CD4-positive, CD25-positive, alpha-beta regulatory T cell (primary cell): ENCODE measurements around the gene ALCAM. TPM values are rescaled to one million over a fixed set of nuclear protein-coding genes. Genes with fewer than 3 reads are reported as not detected.

Experiments
- ATAC-seq, 2 donors: fragments of 150-1000 bp; cut with Tn5 transposase; one replicate each; pipeline ENCODE4 v1.10.0; 2021; ENCODE audit warnings: low read depth in 2 of 2, moderate number of reproducible peaks in 2 of 2, moderate library complexity in 1 of 2
- DNase-seq, 3 donors: peaks; one replicate each; pipeline versions ENCODE4 v3.0.0 to v3.0.0-alpha.2; 2012 to 2022; ENCODE audit warnings: mixed read lengths in 1 of 3
- H3K27ac ChIP-seq: one replicate; pipeline ENCODE4 v1.7.0; 2013; ENCODE audit warnings: mild to moderate bottlenecking, low read length; ENCODE audit not compliant: insufficient read depth, poor library complexity, severe bottlenecking
- H3K27me3 ChIP-seq: one replicate; pipeline ENCODE4 v1.7.0; 2013; ENCODE audit warnings: low read length; ENCODE audit not compliant: control insufficient read depth, insufficient read depth
- H3K36me3 ChIP-seq: one replicate; pipeline ENCODE4 v1.7.0; 2013; ENCODE audit warnings: mild to moderate bottlenecking, low read length, moderate library complexity; ENCODE audit not compliant: control insufficient read depth, insufficient read depth
- H3K4me1 ChIP-seq: 2 replicates; pipeline ENCODE4 v1.7.0; 2013; ENCODE audit warnings: mild to moderate bottlenecking, low read length; ENCODE audit not compliant: insufficient read depth, control insufficient read depth, poor library complexity, severe bottlenecking
- H3K4me3 ChIP-seq: one replicate; pipeline ENCODE4 v1.7.0; 2013; ENCODE audit warnings: low read depth, mild to moderate bottlenecking, low read length, moderate library complexity
- H3K9me3 ChIP-seq, 2 experiments: 1 replicate in 1 of 2; 2 replicates in 1 of 2; pipeline ENCODE4 v1.7.0; 2013; ENCODE audit warnings: low read length in 2 of 2, mild to moderate bottlenecking in 1 of 2, moderate library complexity in 1 of 2; ENCODE audit not compliant: control insufficient read depth in 2 of 2
- H3K27ac Mint-ChIP-seq, 3 donors: one replicate each; pipeline ENCODE4 v1.8.0; 2020 to 2022; ENCODE audit warnings: mild to moderate bottlenecking in 3 of 3, mixed read lengths in 3 of 3, moderate library complexity in 2 of 3
- H3K27me3 Mint-ChIP-seq: one replicate; pipeline ENCODE4 v1.8.0; 2022; ENCODE audit warnings: mild to moderate bottlenecking, mixed read lengths
- H3K36me3 Mint-ChIP-seq: one replicate; pipeline ENCODE4 v1.8.0; 2020; ENCODE audit warnings: mixed read lengths
- H3K4me1 Mint-ChIP-seq, 4 donors: one replicate each; pipeline ENCODE4 v1.8.0; 2020 to 2022; ENCODE audit warnings: mixed read lengths in 4 of 4, mild to moderate bottlenecking in 1 of 4
- H3K4me3 Mint-ChIP-seq, 4 donors: one replicate each; pipeline ENCODE4 v1.8.0; 2020 to 2022; ENCODE audit warnings: mild to moderate bottlenecking in 4 of 4, mixed read lengths in 4 of 4, moderate library complexity in 3 of 4
- H3K9me3 Mint-ChIP-seq, 7 donors: one replicate each; pipeline ENCODE4 v1.8.0; 2020 to 2022; ENCODE audit warnings: mixed read lengths in 7 of 7, mild to moderate bottlenecking in 3 of 7, moderate library complexity in 2 of 7
- polyA plus RNA-seq, 4 donors: library from polyadenylated mRNA; unstranded; fragments of 300-500 nt; fragmentation: Illumina TruSeq; gene quantifications; one replicate each; pipeline ENCODE4 v1.2.3, GENCODE V29; 2021
- total RNA-seq: library from RNA; stranded (reverse); gene quantifications from one replicate; pipeline ENCODE4 v1.2.3, GENCODE V29; 2022

The ALCAM gene
- total and polyA plus RNA-seq, 5 donors from 2014 or later: 6.1 to 13.2 (median 7.5) TPM

DNA sequence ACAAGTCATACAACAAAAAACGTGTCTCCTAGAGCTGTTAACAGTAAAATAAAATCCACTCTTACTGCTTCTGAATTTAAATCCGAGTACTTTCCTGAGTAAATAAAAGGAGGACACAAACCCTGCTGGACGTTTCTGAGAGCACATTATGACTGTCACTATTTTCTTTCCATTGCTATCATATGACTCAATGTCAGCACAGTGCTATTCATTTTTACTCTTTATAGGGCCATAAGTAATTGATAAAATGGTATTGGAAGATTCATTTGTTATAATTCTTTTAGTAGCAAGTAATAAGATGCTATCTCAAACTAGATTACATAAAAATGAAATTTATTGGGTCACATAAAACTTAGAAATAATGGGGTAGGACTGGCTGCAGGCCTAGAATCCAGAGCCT is 68.6 kb downstream of the ALCAM start:
- no peak for ATAC-seq
- H3K9me3 Mint-ChIP-seq: peaks cover 0 to 4% (median 2%) of the 10 kb centered on the region in 7 donors

DNA sequence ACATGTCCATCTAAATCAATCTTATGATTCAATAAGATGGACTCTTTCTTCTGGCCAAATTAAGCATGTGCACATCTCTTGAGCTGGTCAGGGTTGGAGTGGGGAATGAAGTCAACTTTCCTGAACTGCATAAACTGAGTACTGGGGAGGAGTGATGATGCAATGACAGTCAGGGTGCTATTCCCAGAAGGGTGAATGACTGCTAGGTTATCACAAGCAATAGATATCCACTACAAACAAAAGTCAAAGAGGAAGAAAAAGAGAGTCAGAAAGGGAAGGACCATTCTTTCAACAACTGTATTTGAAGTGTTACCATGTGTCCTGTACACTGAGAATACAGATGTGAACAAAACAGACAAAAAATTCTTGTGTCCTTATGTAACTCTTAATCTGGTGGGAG is 70.0 kb downstream of the ALCAM start:
- Histone ChIP-seq H3K9me3 (no peaks in the 10 kb centered on the region), H3K27ac (no peak overlapping the region), H3K27me3 (no peaks in the 10 kb centered on the region), H3K36me3 (no peaks in the 10 kb centered on the region), H3K4me1 (no peaks in the 10 kb centered on the region), H3K4me3 (no peak overlapping the region)
- no peaks in the 10 kb centered on the region for H3K36me3 Mint-ChIP-seq
- no peak for DNase-seq
- no peak for ATAC-seq
- H3K27me3 Mint-ChIP-seq: no peaks in the 10 kb centered on the region
- H3K4me3 Mint-ChIP-seq: no peak overlapping the region
- no peaks in the 10 kb centered on the region for H3K4me1 Mint-ChIP-seq
- no peak overlapping the region for H3K27ac Mint-ChIP-seq
- peaks cover 0 to 4% (median 1%) of the 10 kb centered on the region in 7 donors for H3K9me3 Mint-ChIP-seq

More for the DNA sequence above, 68.6 kb downstream of the ALCAM start:
- no peak overlapping the region for H3K4me3 ChIP-seq
- Mint-ChIP-seq H3K36me3 (no peaks in the 10 kb centered on the region), H3K27me3 (no peaks in the 10 kb centered on the region), H3K27ac (no peak overlapping the region), H3K4me3 (no peak overlapping the region), H3K4me1 (peaks cover 0 to 2% (median 0%) of the 10 kb centered on the region in 4 donors)
- H3K36me3 ChIP-seq: no peaks in the 10 kb centered on the region
- no peaks in the 10 kb centered on the region for H3K27me3 ChIP-seq
- H3K9me3 ChIP-seq: no peaks in the 10 kb centered on the region
- no peak for DNase-seq
- H3K4me1 ChIP-seq: no peaks in the 10 kb centered on the region
- H3K27ac ChIP-seq: no peak overlapping the region

- Histone ChIP-seq H3K9me3 (no peaks in the 10 kb centered on the region), H3K36me3 (no peaks in the 10 kb centered on the region), H3K4me3 (no peak overlapping the region), H3K27ac (no peak overlapping the region), H3K4me1 (no peaks in the 10 kb centered on the region), H3K27me3 (no peaks in the 10 kb centered on the region)
- Mint-ChIP-seq H3K27ac (peak overlapping the region in 1 of 3 donors; percentile 39), H3K4me3 (no peak overlapping the region), H3K9me3 (peaks cover 0 to 4% (median 1%) of the 10 kb centered on the region in 7 donors), H3K27me3 (no peaks in the 10 kb centered on the region), H3K36me3 (no peaks in the 10 kb centered on the region), H3K4me1 (no peaks in the 10 kb centered on the region)
- ATAC-seq (no peak), DNase-seq (no peak)
Observed at GRCh38 chr3:105440113-105440512, 73.4 kb downstream of the ALCAM start.

DNA sequence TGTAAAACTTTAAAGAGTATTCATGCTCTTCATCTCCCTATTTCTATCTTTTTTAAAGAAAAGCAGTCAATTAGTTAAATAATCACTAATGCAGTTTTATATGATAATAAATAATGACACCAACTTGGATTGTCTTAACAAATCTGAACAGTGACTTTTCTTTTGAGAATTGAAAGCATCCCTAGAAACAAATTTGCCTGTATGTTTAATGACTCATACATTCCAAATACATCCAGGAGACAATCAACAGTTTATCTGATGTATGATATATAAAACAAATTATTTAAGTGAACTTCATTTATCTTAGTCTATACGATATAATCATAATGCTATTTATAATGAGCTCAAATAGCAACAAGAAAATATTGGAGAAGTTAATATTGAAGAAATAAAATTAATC is 78.0 kb downstream of the ALCAM start:
- no peaks in the 10 kb centered on the region for H3K27me3 Mint-ChIP-seq
- ATAC-seq (no peak), DNase-seq (no peak)
- no peaks in the 10 kb centered on the region for H3K4me1 Mint-ChIP-seq
- H3K4me3 Mint-ChIP-seq: no peak overlapping the region
- H3K9me3 Mint-ChIP-seq: peaks cover 0 to 2% (median 0%) of the 10 kb centered on the region in 7 donors
- Histone ChIP-seq H3K4me1 (no peaks in the 10 kb centered on the region), H3K9me3 (no peaks in the 10 kb centered on the region), H3K36me3 (no peaks in the 10 kb centered on the region), H3K4me3 (no peak overlapping the region), H3K27me3 (no peaks in the 10 kb centered on the region), H3K27ac (no peak overlapping the region)
- H3K36me3 Mint-ChIP-seq: no peaks in the 10 kb centered on the region
- H3K27ac Mint-ChIP-seq: no peak overlapping the region

DNA sequence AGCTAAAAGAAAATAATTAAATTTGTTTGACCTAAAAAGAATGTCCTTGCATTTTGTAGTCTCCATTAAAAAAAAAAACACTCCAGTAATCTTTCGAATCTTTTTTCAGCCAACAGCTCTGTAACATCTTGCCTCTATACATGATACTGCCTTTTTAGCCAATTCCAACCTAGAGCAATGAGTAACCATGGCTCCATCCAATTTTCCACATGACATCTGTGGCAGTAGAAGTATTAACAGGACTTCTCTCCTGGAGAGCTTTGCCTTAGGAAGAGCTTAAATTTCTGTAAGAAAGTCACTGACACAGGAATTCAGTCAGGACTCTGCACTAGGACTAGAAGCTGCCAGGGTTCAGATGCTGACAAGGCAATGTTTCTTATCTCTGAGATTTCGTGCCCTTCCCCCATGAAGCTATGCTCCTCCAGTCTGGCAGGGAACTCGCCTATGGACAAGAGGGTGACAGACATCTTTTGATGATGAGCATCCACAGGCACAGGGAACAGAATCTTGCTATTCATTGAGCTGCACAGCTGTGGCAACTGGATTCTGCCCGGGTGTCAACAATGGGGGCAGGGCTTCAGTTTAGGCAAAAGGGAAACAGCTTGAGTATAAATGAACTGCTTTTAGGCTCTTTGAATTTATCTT is 81.8 kb downstream of the ALCAM start:
- peaks cover 0 to 6% (median 4%) of the 10 kb centered on the region in 4 donors for H3K4me1 Mint-ChIP-seq
- H3K4me3 ChIP-seq: no peak overlapping the region
- H3K27me3 ChIP-seq: no peaks in the 10 kb centered on the region
- no peak for ATAC-seq
- peaks cover 0 to 6% (median 2%) of the 10 kb centered on the region in 7 donors for H3K9me3 Mint-ChIP-seq
- no peaks in the 10 kb centered on the region for H3K9me3 ChIP-seq
- no peak overlapping the region for H3K4me3 Mint-ChIP-seq
- no peaks in the 10 kb centered on the region for H3K4me1 ChIP-seq
- no peaks in the 10 kb centered on the region for H3K27me3 Mint-ChIP-seq
- H3K27ac Mint-ChIP-seq: no peak overlapping the region
- H3K36me3 Mint-ChIP-seq: peaks cover 4% of the 10 kb centered on the region
- DNase-seq: no peak
- no peak overlapping the region for H3K27ac ChIP-seq
- no peaks in the 10 kb centered on the region for H3K36me3 ChIP-seq

DNA sequence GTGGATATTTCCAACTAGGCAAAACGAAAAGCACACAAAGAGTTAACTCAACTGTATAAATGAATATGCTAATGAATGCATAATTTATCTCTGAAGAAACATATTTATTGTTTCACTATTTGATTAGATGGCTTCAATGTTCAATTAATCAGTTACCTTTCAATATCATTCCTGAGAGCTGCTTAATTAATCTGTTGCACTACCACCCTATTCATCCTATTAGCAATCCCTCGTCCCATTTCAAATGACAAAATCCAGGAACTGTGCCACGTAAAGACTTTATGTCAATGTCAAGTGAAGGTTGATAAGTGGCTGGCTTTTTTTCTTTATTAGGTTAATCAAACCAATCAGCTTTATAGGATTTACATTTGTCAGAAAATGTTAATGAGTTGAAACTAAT is 82.7 kb downstream of the ALCAM start:
- Mint-ChIP-seq H3K27ac (no peak overlapping the region), H3K36me3 (peaks cover 4% of the 10 kb centered on the region), H3K4me3 (no peak overlapping the region), H3K9me3 (peaks cover 0 to 8% (median 2%) of the 10 kb centered on the region in 7 donors), H3K4me1 (peaks cover 0 to 6% (median 4%) of the 10 kb centered on the region in 4 donors), H3K27me3 (no peaks in the 10 kb centered on the region)
- no peak overlapping the region for H3K4me3 ChIP-seq
- no peak for ATAC-seq
- no peaks in the 10 kb centered on the region for H3K4me1 ChIP-seq
- no peaks in the 10 kb centered on the region for H3K27me3 ChIP-seq
- H3K27ac ChIP-seq: no peak overlapping the region
- no peaks in the 10 kb centered on the region for H3K36me3 ChIP-seq
- no peaks in the 10 kb centered on the region for H3K9me3 ChIP-seq
- DNase-seq: no peak

GRCh38 chr3:105456017-105456416 is 89.3 kb downstream of the ALCAM start:
- ATAC-seq: no peak
- Mint-ChIP-seq H3K9me3 (peaks cover 0 to 3% (median 1%) of the 10 kb centered on the region in 7 donors), H3K27me3 (no peaks in the 10 kb centered on the region), H3K4me3 (no peak overlapping the region), H3K36me3 (peaks cover 4% of the 10 kb centered on the region), H3K4me1 (peaks cover 0 to 14% (median 3%) of the 10 kb centered on the region in 4 donors), H3K27ac (no peak overlapping the region)
- Histone ChIP-seq H3K36me3 (no peaks in the 10 kb centered on the region), H3K4me3 (no peak overlapping the region), H3K27me3 (no peaks in the 10 kb centered on the region), H3K9me3 (no peaks in the 10 kb centered on the region), H3K27ac (no peak overlapping the region), H3K4me1 (no peaks in the 10 kb centered on the region)
- no peak for DNase-seq

GRCh38 chr3:105458518-105459215 is 92.0 kb downstream of the ALCAM start:
- no peaks in the 10 kb centered on the region for H3K9me3 ChIP-seq
- ATAC-seq (no peak), DNase-seq (no peak)
- Mint-ChIP-seq H3K27ac (no peak overlapping the region), H3K4me1 (peaks cover 0 to 10% (median 0%) of the 10 kb centered on the region in 4 donors), H3K9me3 (peaks cover 0 to 2% (median 0%) of the 10 kb centered on the region in 7 donors), H3K4me3 (no peak overlapping the region), H3K27me3 (no peaks in the 10 kb centered on the region), H3K36me3 (no peaks in the 10 kb centered on the region)
- no peak overlapping the region for H3K27ac ChIP-seq
- H3K27me3 ChIP-seq: no peaks in the 10 kb centered on the region
- no peaks in the 10 kb centered on the region for H3K4me1 ChIP-seq
- H3K4me3 ChIP-seq: no peak overlapping the region
- no peaks in the 10 kb centered on the region for H3K36me3 ChIP-seq
